ENCODE results near the gene DGKB.

The DGKB gene

DNA sequence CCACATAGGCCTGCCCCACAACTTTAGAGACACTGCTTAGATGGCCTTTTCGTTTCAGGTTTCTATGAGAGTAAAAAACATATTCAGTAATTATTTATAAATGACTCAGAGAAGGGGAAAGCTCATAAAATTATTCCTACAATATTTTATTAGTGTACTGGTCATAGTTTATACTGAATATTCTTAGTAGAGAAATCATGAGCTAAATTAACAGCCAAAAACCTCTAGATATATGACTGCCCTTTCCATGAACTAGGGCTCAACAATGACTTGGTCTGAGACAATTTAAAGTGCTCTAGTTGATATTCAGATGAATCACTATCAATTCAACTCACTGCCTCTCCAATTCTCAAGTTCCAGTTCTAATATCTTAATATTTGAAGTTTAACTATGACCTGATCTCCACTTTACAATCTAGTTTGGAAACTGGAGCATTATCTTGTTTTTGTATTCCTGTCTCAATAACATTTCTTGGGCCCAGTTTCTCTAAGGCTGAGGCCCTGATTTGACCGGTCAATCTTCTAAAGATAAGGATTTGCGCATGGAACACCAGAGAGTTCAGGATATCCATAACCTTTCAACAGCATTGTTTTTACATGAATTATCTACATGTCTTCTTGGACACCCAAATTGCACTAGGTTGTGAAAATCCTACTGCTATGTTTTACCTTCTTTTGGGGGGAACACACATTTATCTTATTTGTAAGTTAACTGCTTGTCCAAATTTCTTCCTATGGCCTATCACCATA, 141.6 kb downstream of the DGKB start:
- no peak for DNase-seq (ENCODE audit: low read depth in 2 of 2)

DNA sequence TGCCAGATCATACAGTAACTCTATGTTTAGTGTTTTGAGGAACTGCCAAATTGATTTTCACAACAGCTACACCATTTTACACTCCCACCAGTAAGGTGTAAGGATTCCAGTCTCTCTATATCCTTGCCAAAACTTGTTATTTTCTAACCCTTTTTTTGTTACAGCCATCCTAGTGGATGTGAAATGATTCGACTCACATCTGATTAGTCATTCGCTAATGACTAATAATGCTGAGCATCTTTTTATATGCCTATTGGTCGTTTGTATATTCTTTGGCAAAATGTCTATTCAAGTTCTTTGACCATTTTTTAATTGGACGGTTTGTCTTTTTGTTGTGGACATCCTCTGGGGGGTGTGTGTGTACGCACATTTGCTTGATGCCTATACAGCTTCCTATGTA, 142.8 kb downstream of the DGKB start:
- no peak for DNase-seq (ENCODE audit: low read depth in 2 of 2)

DNA sequence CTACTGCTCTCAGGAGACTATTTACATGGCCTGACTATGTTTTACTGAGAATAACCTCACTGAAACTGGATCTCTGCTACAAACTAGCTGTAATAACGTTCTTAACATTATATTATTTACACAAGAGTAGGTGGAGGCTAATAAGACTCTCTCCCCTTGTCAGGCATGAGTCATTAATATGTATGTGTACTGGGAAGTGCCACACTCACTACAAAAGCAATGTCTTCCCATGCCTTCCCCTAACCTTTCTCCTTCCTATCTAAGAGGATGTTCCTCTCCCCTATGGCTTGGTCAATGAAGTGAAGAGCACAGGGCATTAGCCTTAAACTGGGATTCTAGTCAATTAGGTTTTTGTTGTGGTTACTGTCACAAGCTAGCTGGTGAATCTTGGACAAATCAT, 147.9 kb downstream of the DGKB start:
- no peak for DNase-seq (ENCODE audit: low read depth in 2 of 2)

DNA sequence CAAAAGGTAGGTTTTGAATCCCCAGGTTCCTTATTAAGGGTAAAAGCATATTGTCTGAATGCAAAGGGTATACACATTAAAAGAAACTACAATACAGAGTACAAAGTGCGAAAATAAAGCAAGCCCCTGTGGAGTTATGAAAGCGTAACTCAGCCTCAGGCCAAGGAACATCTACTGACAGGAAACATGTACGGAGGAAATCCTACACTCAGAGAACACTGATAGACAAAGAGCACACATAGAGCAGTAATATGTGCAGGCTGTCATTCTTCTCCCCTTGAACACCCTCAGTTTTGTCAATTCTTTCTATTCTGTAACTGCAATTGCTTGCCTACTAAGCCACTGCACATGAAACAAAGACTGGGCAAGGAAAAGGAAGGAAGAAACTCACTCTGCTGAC, 150.2 kb downstream of the DGKB start:
- no peak for DNase-seq (ENCODE audit: low read depth in 2 of 2)

DNA sequence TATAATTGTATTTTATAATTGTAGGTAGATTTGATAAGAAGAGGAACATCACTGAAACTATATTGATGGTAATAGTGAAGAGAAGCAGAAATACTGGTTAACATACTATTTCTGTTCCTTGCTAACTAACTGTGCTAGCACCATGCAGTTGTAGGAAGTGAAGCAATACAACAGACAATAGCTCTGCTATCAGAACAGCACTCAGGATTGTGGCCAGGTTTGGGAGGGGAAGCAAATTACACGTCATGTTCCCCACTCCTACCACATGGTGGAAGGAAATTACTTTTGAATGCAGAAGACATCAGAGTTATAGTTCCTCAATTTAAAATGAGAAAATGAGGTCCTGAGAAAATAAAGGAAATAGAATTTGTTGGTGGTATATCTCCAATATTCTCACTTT, 151.1 kb downstream of the DGKB start:
- DNase-seq (ENCODE audit: low read depth in 2 of 2): no peak

DNA sequence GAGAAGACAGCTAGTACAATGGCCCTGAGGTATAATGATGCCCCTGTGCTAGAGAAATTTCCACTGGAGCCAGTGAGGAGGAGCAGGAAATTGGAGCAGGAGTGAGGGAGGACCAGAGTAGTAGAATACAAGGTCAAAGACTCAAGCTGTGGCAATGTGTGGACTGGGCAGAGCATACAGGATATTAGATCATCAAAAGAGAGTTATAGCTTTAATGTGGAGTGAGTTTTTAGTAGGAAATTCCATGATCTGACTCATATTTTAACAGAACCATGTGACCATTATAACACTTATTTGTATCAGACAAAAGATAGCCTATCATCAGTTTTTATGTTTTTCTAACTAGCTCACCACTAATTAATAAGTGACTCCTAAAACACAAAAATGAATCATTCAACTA, 154.1 kb downstream of the DGKB start:
- DNase-seq (ENCODE audit: low read depth in 2 of 2): no peak

DNA sequence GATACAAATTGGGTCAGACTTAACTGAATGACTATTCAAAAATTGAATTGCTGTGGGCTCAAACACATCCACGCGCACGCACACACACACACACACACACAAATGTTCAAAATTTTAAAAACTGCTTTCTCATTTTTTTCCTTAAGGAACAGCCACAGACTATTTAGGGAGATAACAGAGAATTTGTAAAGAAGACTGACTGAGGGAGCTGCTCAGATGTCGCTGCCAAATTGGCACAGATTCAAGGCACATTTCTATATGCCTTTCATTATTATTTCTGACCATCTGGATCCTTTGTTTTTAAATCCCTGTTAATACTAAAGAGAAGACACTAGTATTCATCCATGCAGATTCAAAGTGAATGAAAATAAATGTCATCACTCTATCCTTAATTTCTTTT, 154.8 kb downstream of the DGKB start:
- DNase-seq (ENCODE audit: low read depth in 2 of 2): no peak

DNA sequence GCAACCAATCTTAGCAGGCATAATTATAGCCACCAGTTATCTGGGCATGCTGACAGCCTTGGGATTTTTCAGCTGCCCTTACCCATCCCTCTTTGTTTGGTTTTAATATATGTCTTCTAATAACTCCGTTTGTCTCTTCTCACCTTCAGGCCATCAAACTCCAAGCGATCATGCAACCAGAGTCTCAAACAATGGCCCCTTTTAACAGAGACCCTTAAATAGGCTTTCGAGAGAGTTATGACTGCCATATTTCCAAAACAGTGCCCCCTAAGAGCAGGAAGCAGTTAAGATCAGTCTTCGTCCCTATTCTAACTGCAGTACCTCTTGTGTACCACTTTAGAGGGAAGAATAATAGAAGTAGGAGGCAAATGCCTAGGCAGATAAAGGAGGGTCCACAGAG, 157.5 kb downstream of the DGKB start:
- DNase-seq (ENCODE audit: low read depth in 2 of 2): no peak

DNA sequence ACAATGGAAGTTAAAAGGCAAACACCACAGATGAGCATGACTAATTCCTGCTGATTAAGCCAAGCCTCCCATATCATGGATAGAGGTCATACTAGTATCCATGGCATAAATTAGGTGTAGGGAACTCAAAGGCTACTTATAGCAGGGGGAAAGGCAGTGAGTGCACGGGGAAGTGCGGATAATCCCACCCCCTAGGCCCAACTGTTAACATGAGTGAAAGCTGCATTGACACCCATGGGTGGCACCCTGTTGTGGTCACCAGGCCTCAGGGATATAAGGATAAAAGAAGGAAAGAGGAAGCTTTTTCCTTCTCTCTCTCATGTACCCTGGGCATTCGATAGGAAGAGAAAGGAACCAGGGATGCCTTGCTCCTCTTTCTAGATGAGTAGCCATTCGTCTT, 161.9 kb downstream of the DGKB start:
- DNase-seq (ENCODE audit: low read depth in 2 of 2): no peak

DNA sequence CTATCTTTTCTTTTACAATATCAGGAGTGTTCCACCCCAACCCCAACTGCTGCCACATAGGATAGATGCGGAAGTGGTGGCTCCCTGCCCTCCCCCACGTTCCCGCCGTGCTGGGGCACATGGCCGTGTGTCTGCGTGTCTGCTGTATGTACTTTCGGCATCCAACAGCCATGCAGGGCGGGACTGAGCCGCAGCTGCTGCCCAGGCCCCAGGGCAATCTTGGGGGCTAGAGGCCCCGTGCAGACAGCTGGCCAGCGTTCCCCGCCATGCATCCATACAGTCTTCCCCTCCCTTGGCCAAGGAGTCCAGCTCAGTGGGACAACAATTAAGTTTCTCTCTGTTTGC, 162.7 kb downstream of the DGKB start:
- no peak for DNase-seq (ENCODE audit: low read depth in 2 of 2)

DNA sequence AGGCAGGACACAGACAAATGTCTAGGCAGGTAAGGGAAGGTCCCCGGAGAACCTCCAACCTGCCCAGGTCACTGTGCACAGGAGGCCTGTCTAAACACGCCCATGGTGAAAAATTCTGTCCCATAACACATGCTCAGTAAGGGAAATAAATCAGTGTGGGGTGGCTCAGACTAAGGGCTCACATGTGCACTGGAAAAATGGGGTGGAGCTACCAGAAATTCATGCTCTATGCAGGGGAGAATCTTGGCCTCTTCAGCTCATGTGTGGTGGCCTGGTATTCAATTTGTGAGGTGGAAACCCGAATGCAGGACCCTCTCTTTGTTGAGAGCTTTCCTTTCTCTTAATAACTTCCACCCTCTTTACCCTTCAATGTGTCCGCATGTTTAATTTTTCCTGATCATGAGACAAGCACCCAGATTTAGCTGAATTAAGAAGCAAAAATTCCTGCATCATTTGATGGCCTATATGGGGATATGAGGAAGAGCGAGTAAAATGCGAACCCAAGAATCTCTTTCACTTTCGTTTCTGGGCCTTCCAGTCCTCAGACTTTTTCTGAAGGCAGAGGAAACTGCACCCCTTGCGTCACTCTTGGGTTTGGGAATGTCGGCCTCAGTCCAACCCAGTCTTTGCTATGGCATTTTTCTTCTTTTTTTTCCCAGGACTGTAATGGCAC, 163.2 kb downstream of the DGKB start:
- DNase-seq (ENCODE audit: low read depth in 2 of 2): no peak

DNA sequence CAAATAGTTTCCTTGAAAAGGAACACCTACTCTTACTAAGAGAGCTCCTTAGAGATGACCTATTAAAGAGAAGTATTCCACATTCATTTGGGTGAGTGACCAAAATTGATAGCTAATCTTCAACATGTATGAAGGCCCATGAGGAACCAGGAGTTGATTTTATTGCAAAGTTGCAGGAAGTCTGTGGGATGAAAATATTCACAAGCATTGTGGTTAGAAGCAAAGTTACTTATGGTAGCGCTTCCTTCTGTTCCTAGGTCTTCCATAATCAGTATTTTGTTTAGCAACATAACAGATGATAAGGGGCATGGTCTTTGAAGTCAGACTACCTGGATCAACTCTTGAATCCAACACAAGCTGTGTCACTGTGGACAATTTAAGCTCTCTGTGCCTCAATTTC, 164.5 kb downstream of the DGKB start:
- DNase-seq (ENCODE audit: low read depth in 2 of 2): no peak

DNA sequence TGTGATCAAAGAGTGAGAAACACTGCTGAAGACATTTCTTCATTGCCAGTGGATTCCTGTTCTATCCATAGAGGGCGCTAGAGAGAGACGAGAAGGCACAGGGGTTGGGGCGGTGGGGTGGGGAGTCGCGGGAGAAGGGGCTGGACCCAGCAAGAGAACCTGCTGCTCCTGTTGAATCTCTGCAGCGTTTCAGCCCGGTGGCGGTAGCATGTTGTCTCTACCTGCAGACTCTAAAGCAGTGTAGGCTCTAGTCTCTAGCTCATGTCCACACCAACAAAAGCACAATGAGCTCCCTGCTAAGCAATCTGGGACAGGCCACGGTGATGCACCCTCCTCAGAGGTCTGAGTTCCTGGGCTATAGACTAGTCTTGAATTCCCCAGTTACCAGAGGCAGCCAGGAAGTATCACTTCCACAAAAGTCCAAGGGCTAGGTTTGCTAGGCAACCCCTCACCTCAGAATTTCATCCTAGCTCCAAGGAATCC, 167.7 kb downstream of the DGKB start:
- DNase-seq (ENCODE audit: low read depth in 2 of 2): no peak

DNA sequence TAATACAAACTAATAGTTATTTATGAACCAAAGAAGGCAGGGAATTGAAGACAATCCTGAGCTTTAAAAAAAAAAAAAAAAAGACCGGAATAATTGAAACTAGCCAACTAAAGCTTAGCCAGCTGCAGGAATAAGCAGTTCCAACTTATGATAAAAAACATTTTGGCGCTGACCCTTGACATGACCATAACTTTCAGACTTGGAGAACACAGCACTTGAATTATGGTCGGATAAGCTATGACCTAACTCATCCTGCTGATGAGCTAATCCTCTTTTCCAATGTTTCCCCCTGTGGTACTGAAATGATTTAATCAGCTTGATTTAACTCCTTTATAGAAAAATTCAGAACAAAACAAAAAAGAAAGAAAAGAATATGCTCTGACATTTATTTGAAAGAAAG, 181.8 kb downstream of the DGKB start:
- no peak for DNase-seq (ENCODE audit: low read depth in 2 of 2)

DNA sequence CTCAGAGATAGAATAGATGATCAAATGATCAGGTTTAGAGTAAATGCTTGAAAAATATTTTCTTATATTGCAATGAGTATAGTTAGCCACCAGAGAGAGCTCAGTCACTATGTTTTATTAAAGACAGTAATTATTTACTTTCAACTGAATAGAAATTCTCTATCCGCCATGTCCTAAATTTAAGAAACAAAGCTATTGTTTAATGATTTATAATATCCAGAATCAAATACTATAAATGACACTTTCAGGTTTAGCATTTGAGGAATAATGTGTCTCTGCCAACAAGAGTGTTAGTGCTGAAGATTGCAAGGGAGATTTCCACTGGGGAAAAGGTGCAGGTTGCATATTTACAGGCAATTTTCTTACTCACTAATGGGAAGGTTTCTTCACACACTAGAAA, 184.7 kb downstream of the DGKB start:
- DNase-seq (ENCODE audit: low read depth in 2 of 2): no peak

DNA sequence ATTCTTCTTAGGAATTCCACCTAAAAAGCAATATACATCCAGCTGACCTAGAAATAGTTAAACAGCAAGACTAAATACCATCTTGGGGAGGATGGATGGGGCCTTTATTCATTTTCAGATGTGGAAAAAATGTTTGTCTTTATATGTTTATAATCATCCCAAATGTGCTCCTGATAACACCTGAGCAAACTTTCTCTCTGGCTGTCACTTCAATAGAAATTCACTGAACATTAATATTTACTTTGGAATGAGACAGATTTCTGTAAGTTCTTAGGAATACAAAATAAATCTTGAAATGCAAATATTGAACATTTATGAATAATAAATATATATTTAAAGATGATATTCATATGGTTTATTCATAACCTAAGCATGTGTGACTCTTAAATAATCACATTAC, 185.4 kb downstream of the DGKB start:
- no peak for DNase-seq (ENCODE audit: low read depth in 2 of 2)

DNA sequence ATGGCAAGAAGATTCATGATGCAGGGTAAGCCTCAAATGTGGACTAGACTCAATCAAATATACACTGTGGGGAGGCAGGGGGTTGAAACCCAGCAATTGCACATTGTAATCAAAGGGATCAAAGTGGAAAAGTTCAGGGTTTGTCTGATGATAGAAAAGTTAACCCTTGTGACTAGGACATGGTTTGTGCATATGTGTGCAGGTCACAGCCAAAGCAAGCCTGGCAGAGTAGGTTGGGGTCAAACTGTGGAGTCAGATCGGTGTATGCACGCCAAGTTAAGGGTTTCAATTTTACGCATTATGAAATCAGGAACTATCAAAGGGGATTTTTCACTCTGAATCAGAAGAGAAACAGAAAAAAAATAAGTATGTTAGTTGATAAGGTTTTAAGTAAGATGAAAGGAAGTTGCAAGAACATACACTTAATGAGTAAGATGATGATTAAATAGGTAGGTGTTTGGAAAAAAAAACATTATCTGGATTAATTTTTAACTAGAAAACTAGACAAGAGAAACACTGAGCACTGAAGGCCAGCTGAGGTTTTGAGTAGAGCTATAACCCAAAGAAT, 188.3 kb downstream of the DGKB start:
- DNase-seq (ENCODE audit: low read depth in 2 of 2): no peak

DNA sequence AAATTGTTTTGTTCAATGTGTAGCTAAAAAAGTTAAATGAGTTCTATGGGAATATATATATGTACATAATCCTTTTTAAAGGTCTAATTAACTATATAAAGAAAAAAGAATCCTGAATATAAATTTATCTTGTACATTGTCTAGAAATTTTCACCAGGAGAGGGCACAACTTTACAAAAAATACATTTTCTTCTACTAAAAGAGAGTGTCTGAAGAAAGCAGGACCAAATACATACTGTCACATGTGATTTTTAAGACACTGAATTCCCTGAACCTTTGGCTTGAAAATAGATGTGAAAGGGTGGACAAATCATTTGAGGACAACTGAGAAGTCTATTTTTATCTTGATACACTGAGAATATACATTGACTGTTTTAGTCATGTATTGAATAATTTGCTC, 204.3 kb downstream of the DGKB start:
- no peak for DNase-seq (ENCODE audit: low read depth in 2 of 2)

DNA sequence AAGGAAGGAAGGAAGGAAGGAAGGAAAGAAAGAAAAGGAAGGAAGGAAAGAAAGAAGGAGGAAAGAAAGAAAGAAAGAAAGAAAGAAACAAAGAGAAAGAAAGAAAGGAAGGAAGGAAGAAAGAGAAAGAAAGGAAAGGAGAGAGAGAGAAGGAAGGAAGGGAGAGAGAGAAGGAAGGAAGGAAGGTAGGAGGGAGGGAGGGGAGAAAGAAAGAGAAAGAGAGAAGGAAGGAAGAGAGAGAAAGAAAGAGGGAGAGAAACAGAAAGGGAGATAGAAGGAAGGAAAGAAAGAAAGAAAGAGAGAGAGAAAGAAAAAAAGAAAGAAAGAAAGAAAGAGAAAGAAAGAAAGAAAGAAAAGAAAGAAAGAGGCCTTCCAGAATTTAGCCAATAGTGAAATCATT, 204.9 kb downstream of the DGKB start:
- DNase-seq (ENCODE audit: low read depth in 2 of 2): no peak

DNA sequence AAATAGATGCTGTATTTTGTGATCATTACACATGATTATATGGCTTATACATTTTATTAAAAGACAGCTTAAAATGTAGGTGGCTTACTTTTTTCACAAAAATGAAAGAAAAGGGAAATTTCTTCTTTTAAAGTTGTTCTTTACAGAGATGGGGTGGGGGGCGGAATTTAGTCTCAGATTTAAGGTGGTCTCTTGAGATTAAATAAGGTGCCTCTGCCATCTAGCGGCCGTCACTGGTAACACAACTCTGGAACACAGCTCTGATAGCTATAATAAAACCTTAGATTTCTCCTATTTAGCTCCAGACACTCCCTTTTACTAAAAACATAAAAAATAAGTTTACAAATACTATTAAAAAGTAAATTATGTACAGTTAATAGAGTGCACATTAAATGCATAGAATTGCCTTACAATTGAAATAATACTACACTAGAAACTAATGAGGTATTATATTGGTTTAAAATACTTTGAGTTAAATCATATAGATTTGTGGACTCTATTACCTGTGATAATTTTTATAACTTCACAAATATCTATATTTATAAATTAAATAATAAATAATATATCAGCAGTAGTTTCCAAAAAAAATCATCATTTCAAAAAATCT, 210.9 kb downstream of the DGKB start:
- DNase-seq (ENCODE audit: low read depth in 2 of 2): peak; percentile 8 to 16

DNA sequence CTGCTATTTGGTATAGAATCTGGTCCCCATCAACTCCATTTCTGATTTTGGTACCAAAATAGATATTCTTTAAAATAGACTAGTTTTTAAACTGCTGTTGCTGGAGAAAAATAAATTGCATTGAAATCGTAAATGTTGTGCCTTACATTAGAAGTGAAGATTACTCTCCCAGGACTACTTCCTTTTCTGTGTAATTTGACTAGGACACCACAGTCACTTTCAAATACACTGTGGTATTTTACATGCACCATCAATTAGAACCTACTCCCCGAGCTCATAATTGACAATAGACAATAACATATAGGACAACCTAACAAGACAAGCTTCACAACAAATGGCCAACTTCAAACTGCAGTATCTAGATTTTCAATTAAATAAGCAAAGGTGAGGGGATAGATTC, 211.5 kb downstream of the DGKB start:
- DNase-seq (ENCODE audit: low read depth in 2 of 2): no peak

DNA sequence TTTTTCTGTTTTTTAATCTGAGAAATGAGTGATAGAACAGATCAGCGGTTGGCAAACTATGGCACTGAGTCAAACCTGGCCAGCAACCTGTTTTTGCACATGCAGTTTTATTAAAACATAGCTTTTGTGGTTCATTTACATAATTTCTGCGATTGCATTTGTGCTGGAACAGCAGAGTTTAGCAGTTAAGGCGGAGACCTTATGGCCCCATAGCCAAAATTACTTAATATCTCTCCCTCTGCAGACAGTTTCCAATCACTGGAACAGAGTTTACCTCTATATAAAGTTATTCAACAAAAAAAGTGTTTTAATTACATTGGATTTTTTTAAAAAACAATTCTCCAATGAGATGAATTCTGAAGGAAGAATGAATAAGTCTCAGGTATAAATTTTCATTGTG, 212.1 kb downstream of the DGKB start:
- DNase-seq (ENCODE audit: low read depth in 2 of 2): no peak

DNA sequence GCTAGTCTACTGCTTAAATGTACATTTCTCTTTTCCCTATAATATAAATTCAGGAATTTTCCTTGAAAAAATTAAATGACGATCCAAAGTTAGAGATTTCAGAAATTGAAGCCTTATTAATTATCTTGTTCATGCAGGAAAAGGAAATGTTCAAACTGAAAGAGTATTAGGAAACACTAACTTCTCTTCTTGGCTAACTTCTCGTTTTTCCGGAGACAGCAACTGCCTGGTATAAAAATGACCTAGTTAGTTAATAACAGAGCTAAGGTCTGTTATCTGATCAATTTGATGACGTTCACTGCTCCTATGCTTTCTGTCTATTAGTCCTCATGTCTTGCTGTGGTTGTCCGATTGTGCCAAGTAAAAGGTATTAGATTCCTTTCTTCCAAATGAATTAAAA, 212.5 kb downstream of the DGKB start:
- no peak for DNase-seq (ENCODE audit: low read depth in 2 of 2)
